Uterus (tissue), 2 donors: Measurements from ENCODE around the gene ZNF619.

Source experiments
- POLR2A ChIP-seq, 2 donors: fragments of 450-650 bp; IDR thresholded peaks; one replicate each; pipeline ENCODE4 v1.6.1; 2016; ENCODE audit warnings: antibody characterized with exemption in 2 of 2, mild to moderate bottlenecking in 1 of 2, moderate library complexity in 1 of 2
- TF ChIP-seq, protein P1 (sequence below), 4 experiments: fragments of 200-600 bp in 2 of 4; fragments of 450-650 bp in 2 of 4; sonication (generic) in 2 of 4; IDR thresholded peaks; one replicate each; pipeline ENCODE4 v1.5.1; 2016 to 2019; ENCODE audit warnings: antibody characterized with exemption in 4 of 4, mild to moderate bottlenecking in 2 of 4, moderate library complexity in 1 of 4

GRCh38 chr3:40432793-40433192 lies 44.1 kb upstream of the ZNF619 start:
- TF ChIP-seq, protein P1, sequence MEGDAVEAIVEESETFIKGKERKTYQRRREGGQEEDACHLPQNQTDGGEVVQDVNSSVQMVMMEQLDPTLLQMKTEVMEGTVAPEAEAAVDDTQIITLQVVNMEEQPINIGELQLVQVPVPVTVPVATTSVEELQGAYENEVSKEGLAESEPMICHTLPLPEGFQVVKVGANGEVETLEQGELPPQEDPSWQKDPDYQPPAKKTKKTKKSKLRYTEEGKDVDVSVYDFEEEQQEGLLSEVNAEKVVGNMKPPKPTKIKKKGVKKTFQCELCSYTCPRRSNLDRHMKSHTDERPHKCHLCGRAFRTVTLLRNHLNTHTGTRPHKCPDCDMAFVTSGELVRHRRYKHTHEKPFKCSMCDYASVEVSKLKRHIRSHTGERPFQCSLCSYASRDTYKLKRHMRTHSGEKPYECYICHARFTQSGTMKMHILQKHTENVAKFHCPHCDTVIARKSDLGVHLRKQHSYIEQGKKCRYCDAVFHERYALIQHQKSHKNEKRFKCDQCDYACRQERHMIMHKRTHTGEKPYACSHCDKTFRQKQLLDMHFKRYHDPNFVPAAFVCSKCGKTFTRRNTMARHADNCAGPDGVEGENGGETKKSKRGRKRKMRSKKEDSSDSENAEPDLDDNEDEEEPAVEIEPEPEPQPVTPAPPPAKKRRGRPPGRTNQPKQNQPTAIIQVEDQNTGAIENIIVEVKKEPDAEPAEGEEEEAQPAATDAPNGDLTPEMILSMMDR (IDR thresholded peaks at IDR 0.05) = no peak
- TF ChIP-seq POLR2A (IDR thresholded peaks at IDR 0.05) = no peak
